ENCODE measurements around the gene CFAP206.
A peak's percentile ranks its signal among the peaks of the same experiment; 100 is the strongest.

Gene CFAP206

DNA sequence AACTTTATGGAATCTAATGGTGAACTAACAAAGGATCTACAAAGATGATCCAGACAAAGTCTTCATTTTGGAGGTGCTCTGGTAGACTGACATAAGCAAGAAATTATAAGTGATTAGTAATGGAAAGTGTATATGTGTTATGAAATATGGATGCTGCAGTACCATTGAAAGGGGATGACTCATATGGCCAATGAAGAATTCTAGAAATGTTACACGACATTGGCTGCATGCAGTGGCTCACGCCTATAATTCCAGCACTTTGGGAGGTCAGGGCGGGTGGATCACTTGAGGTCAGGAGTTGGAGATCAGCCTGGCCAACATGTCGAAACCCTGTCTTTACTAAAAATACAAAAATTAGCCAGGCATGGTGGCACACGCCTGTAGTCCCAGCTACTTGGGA lies 23.5 kb downstream of the CFAP206 start:
- Histone ChIP-seq H3K27me3 (ENCODE audit: insufficient read depth, low read length) (no peaks in the 10 kb centered on the region), H3K14ac (ENCODE audit: low read length) (no peak overlapping the region), H4K8ac (ENCODE audit: low read depth, low read length) (no peak overlapping the region), H2AK5ac (ENCODE audit: low read length) (no peak overlapping the region), H2BK120ac (ENCODE audit: insufficient read depth, low read length, poor library complexity) (no peak overlapping the region), H3K9ac (ENCODE audit: low read length) (no peak overlapping the region), H3K79me2 (ENCODE audit: control insufficient read depth, insufficient read depth, low read length, poor library complexity) (no peaks in the 10 kb centered on the region), H3K18ac (ENCODE audit: low read length) (no peak overlapping the region), H3K27ac (ENCODE audit: low read depth, low read length) (no peak overlapping the region), H3K4me2 (ENCODE audit: low read length) (no peak overlapping the region), H4K91ac (ENCODE audit: low read depth, low read length) (no peak overlapping the region), H3K9me3 (ENCODE audit: insufficient read depth, low read depth, low read length) (no peaks in the 10 kb centered on the region), H3K4me1 (ENCODE audit: control insufficient read depth in 1 of 2, insufficient read depth in 2 of 2, low read length in 2 of 2) (no peaks in the 10 kb centered on the region), H2AFZ (ENCODE audit: insufficient read depth, low read length, poor library complexity) (no peak overlapping the region), H3K4ac (ENCODE audit: low read depth, low read length) (no peak overlapping the region), H4K12ac (ENCODE audit: low read depth, low read length) (no peak overlapping the region), H2BK5ac (ENCODE audit: low read depth, low read length, poor library complexity) (no peak overlapping the region), H3K4me3 (ENCODE audit: low read depth, low read length) (no peak overlapping the region), H3K79me1 (ENCODE audit: low read length) (no peaks in the 10 kb centered on the region), H2BK12ac (ENCODE audit: low read length) (no peak overlapping the region), H3K36me3 (ENCODE audit: control insufficient read depth in 1 of 2, insufficient read depth in 2 of 2, low read length in 2 of 2) (no peaks in the 10 kb centered on the region), H3K23ac (ENCODE audit: low read length) (no peak overlapping the region)
- no CpG with 5 or more reads among the region's 5 CpGs for WGBS (ENCODE audit: extremely low coverage, insufficient coverage, insufficient read length)
- DNase-seq, result peak; percentile 76 to 89

DNA sequence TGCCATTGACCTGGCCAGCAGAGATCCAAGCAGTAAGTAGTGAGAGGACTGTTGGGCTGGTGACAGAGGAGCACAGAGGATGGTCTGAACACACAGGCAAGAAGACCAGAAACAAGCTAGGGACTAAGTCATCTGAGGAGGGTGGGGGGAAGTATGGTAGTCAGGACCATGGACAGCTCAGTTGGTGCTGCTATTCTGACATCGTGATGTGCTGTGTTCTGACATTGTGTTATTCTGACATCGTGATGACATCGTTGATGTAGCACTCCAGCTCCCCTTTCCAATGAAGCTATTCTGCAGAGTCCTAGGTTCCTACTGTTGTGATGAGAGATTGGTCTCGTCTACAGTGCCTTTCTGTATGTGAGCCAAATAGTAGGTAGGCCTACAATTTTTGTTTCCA lies 28.7 kb downstream of the CFAP206 start:
- Histone ChIP-seq H3K14ac (ENCODE audit: low read length) (no peak overlapping the region), H3K9me3 (ENCODE audit: insufficient read depth, low read depth, low read length) (no peaks in the 10 kb centered on the region), H3K79me1 (ENCODE audit: low read length) (no peaks in the 10 kb centered on the region), H4K12ac (ENCODE audit: low read depth, low read length) (no peak overlapping the region), H3K4ac (ENCODE audit: low read depth, low read length) (no peak overlapping the region), H3K9ac (ENCODE audit: low read length) (no peak overlapping the region), H4K8ac (ENCODE audit: low read depth, low read length) (no peak overlapping the region), H2AFZ (ENCODE audit: insufficient read depth, low read length, poor library complexity) (no peak overlapping the region), H3K4me1 (ENCODE audit: control insufficient read depth in 1 of 2, insufficient read depth in 2 of 2, low read length in 2 of 2) (no peaks in the 10 kb centered on the region), H2BK5ac (ENCODE audit: low read depth, low read length, poor library complexity) (no peak overlapping the region), H2AK5ac (ENCODE audit: low read length) (no peak overlapping the region), H3K79me2 (ENCODE audit: control insufficient read depth, insufficient read depth, low read length, poor library complexity) (no peaks in the 10 kb centered on the region), H4K91ac (ENCODE audit: low read depth, low read length) (no peak overlapping the region), H3K27me3 (ENCODE audit: insufficient read depth, low read length) (no peaks in the 10 kb centered on the region), H3K4me2 (ENCODE audit: low read length) (no peak overlapping the region), H2BK12ac (ENCODE audit: low read length) (no peak overlapping the region), H3K36me3 (ENCODE audit: control insufficient read depth in 1 of 2, insufficient read depth in 2 of 2, low read length in 2 of 2) (no peaks in the 10 kb centered on the region), H3K4me3 (ENCODE audit: low read depth, low read length) (no peak overlapping the region), H2BK120ac (ENCODE audit: insufficient read depth, low read length, poor library complexity) (no peak overlapping the region), H3K27ac (ENCODE audit: low read depth, low read length) (no peak overlapping the region), H3K18ac (ENCODE audit: low read length) (no peak overlapping the region), H3K23ac (ENCODE audit: low read length) (no peak overlapping the region)
- WGBS (ENCODE audit: extremely low coverage, insufficient coverage, insufficient read length), result no CpG with 5 or more reads among the region's 4 CpGs
- peak; percentile 64 to 83 for DNase-seq

DNA sequence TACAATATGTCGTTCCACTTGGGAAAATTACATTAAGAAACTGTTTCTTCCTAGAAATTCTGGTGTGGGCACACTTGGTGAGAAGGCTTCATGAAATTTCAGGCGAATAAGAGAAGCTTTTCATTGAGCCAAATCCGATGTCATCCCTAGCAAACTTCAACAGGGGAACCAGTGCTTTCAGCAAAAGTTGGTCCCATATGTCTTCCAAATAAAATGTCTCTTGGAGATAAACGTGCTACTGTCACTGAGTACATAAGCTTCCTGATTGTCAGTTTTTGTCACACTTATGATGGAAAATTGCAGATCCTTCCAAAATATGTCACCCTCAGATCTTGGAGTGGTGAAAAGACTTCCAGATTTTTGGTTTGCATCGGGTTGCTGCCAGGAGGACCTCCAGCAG lies 33.9 kb downstream of the CFAP206 start:
- Histone ChIP-seq H3K27ac (ENCODE audit: low read depth, low read length) (no peak overlapping the region), H4K12ac (ENCODE audit: low read depth, low read length) (no peak overlapping the region), H2BK5ac (ENCODE audit: low read depth, low read length, poor library complexity) (no peak overlapping the region), H3K4ac (ENCODE audit: low read depth, low read length) (no peak overlapping the region), H3K18ac (ENCODE audit: low read length) (no peak overlapping the region), H2AK5ac (ENCODE audit: low read length) (no peak overlapping the region), H2BK12ac (ENCODE audit: low read length) (no peak overlapping the region), H3K9ac (ENCODE audit: low read length) (no peak overlapping the region), H3K4me1 (ENCODE audit: control insufficient read depth in 1 of 2, insufficient read depth in 2 of 2, low read length in 2 of 2) (peaks cover 3 to 6% of the 10 kb centered on the region in 2 experiments), H3K4me2 (ENCODE audit: low read length) (no peak overlapping the region), H3K23ac (ENCODE audit: low read length) (no peak overlapping the region), H2AFZ (ENCODE audit: insufficient read depth, low read length, poor library complexity) (no peak overlapping the region), H3K27me3 (ENCODE audit: insufficient read depth, low read length) (no peaks in the 10 kb centered on the region), H3K14ac (ENCODE audit: low read length) (no peak overlapping the region), H3K9me3 (ENCODE audit: insufficient read depth, low read depth, low read length) (no peaks in the 10 kb centered on the region), H3K36me3 (ENCODE audit: control insufficient read depth in 1 of 2, insufficient read depth in 2 of 2, low read length in 2 of 2) (no peaks in the 10 kb centered on the region), H4K8ac (ENCODE audit: low read depth, low read length) (no peak overlapping the region), H3K4me3 (ENCODE audit: low read depth, low read length) (no peak overlapping the region), H3K79me1 (ENCODE audit: low read length) (no peaks in the 10 kb centered on the region), H3K79me2 (ENCODE audit: control insufficient read depth, insufficient read depth, low read length, poor library complexity) (no peaks in the 10 kb centered on the region), H2BK120ac (ENCODE audit: insufficient read depth, low read length, poor library complexity) (no peak overlapping the region), H4K91ac (ENCODE audit: low read depth, low read length) (no peak overlapping the region)
- WGBS (ENCODE audit: extremely low coverage, insufficient coverage, insufficient read length), result no CpG with 5 or more reads among the region's 5 CpGs
- DNase-seq, result no peak

DNA sequence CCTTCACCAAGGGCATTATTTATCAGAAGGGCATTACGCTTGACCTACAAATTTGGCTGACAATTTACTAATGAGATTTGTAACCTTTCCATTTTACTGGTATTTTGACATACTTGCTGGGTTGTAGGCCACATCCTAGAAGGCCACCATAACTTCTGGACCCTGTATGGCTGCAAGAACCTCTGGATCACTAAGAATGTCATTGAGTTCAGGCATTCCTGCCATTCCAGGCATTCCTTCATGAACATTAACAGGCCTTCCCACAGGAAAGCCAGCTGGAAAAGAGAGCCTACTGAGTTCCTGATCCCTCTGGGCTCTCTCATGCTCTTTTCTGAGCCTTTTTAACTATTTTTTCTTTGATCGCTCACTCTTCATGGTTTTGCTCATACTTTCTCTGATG lies 36.6 kb downstream of the CFAP206 start:
- no peak overlapping the region for H3K18ac ChIP-seq (ENCODE audit: low read length)
- H3K79me1 ChIP-seq (ENCODE audit: low read length), result no peaks in the 10 kb centered on the region
- H3K14ac ChIP-seq (ENCODE audit: low read length), result no peak overlapping the region
- no peak overlapping the region for H3K9ac ChIP-seq (ENCODE audit: low read length)
- H3K4me2 ChIP-seq (ENCODE audit: low read length), result peak overlapping the region; percentile 2
- no peak overlapping the region for H2BK120ac ChIP-seq (ENCODE audit: insufficient read depth, low read length, poor library complexity)
- H3K27ac ChIP-seq (ENCODE audit: low read depth, low read length), result peak overlapping the region; percentile 67
- H2AFZ ChIP-seq (ENCODE audit: insufficient read depth, low read length, poor library complexity), result no peak overlapping the region
- H4K91ac ChIP-seq (ENCODE audit: low read depth, low read length), result no peak overlapping the region
- no peaks in the 10 kb centered on the region for H3K79me2 ChIP-seq (ENCODE audit: control insufficient read depth, insufficient read depth, low read length, poor library complexity)
- whole genome bisulfite sequencing (ENCODE audit: extremely low coverage, insufficient coverage, insufficient read length), result no CpG with 5 or more reads among the region's 2 CpGs
- H3K4me1 ChIP-seq (ENCODE audit: control insufficient read depth in 1 of 2, insufficient read depth in 2 of 2, low read length in 2 of 2), result peaks cover 3 to 6% of the 10 kb centered on the region in 2 experiments
- no peak for DNase-seq
- H2AK5ac ChIP-seq (ENCODE audit: low read length), result no peak overlapping the region
- H3K36me3 ChIP-seq (ENCODE audit: control insufficient read depth in 1 of 2, insufficient read depth in 2 of 2, low read length in 2 of 2), result no peaks in the 10 kb centered on the region
- H3K4ac ChIP-seq (ENCODE audit: low read depth, low read length), result no peak overlapping the region
- H3K9me3 ChIP-seq (ENCODE audit: insufficient read depth, low read depth, low read length), result no peaks in the 10 kb centered on the region
- no peak overlapping the region for H3K4me3 ChIP-seq (ENCODE audit: low read depth, low read length)
- no peak overlapping the region for H2BK12ac ChIP-seq (ENCODE audit: low read length)
- no peak overlapping the region for H4K8ac ChIP-seq (ENCODE audit: low read depth, low read length)
- no peak overlapping the region for H3K23ac ChIP-seq (ENCODE audit: low read length)
- H2BK5ac ChIP-seq (ENCODE audit: low read depth, low read length, poor library complexity), result no peak overlapping the region
- no peaks in the 10 kb centered on the region for H3K27me3 ChIP-seq (ENCODE audit: insufficient read depth, low read length)
- H4K12ac ChIP-seq (ENCODE audit: low read depth, low read length), result no peak overlapping the region
